T-helper 2 cell treated with Interferon-gamma antibody and Interleukin-4, amounts not matched to agents 5 μg/mL and 100 μg/mL, for 36 hours (primary cell): ENCODE data around the gene MRPL11.
"Not testable (repeated sequence)": the region's sequence is repeated elsewhere in the genome, so short reads cannot be mapped to it uniquely, and the experiment has no call there.

Source experiments
- DNase-seq: peaks from one replicate; pipeline ENCODE4 v3.0.0; 2021; ENCODE audit warnings: low spot score
- H3K27ac Mint-ChIP-seq: one replicate; pipeline ENCODE4 v1.8.0; 2021; ENCODE audit warnings: mild to moderate bottlenecking, mixed read lengths
- H3K27me3 Mint-ChIP-seq: one replicate; pipeline ENCODE4 v1.8.0; 2021; ENCODE audit warnings: low read depth, mixed read lengths
- H3K36me3 Mint-ChIP-seq: one replicate; pipeline ENCODE4 v1.8.0; 2021; ENCODE audit warnings: low read depth, mixed read lengths
- H3K4me1 Mint-ChIP-seq: one replicate; pipeline ENCODE4 v1.8.0; 2021; ENCODE audit warnings: low read depth, mixed read lengths
- H3K4me3 Mint-ChIP-seq: one replicate; pipeline ENCODE4 v1.8.0; 2022; ENCODE audit warnings: mild to moderate bottlenecking, moderate library complexity, mixed read lengths
- H3K9me3 Mint-ChIP-seq: one replicate; pipeline ENCODE4 v1.8.0; 2021; ENCODE audit warnings: mixed read lengths

MRPL11 gene

GRCh38 chr11:66459138-66459778 lies 20.6 kb upstream of the MRPL11 start:
- H3K27ac Mint-ChIP-seq = peak overlapping the region; percentile 49
- peak; percentile 26 for DNase-seq

GRCh38 chr11:66457826-66458225 lies 19.2 kb upstream of the MRPL11 start:
- Mint-ChIP-seq H3K27ac (no peak overlapping the region), H3K27me3 (no peaks in the 10 kb centered on the region), H3K4me1 (peaks cover 31% of the 10 kb centered on the region), H3K36me3 (peaks cover 3% of the 10 kb centered on the region), H3K4me3 (no peak overlapping the region), H3K9me3 (peaks cover 8% of the 10 kb centered on the region)
- no peak for DNase-seq

More at GRCh38 chr11:66459138-66459778, 20.6 kb upstream of the MRPL11 start:
- Mint-ChIP-seq H3K4me1 (peaks cover 30% of the 10 kb centered on the region), H3K4me3 (no peak overlapping the region), H3K9me3 (peaks cover 10% of the 10 kb centered on the region), H3K36me3 (peaks cover 3% of the 10 kb centered on the region), H3K27me3 (no peaks in the 10 kb centered on the region)

GRCh38 chr11:66454828-66455227 lies 16.2 kb upstream of the MRPL11 start:
- H3K9me3 Mint-ChIP-seq = no peaks in the 10 kb centered on the region
- H3K27me3 Mint-ChIP-seq = no peaks in the 10 kb centered on the region
- H3K36me3 Mint-ChIP-seq = no peaks in the 10 kb centered on the region
- no peak for DNase-seq
- peak overlapping the region; percentile 13 for H3K27ac Mint-ChIP-seq
- H3K4me3 Mint-ChIP-seq = peak overlapping the region; percentile 4
- H3K4me1 Mint-ChIP-seq = peaks cover 27% of the 10 kb centered on the region

GRCh38 chr11:66454247-66454646 lies 15.6 kb upstream of the MRPL11 start:
- no peaks in the 10 kb centered on the region for H3K27me3 Mint-ChIP-seq
- peaks cover 22% of the 10 kb centered on the region for H3K4me1 Mint-ChIP-seq
- no peak overlapping the region for H3K4me3 Mint-ChIP-seq
- H3K36me3 Mint-ChIP-seq = no peaks in the 10 kb centered on the region
- H3K9me3 Mint-ChIP-seq = no peaks in the 10 kb centered on the region
- H3K27ac Mint-ChIP-seq = no peak overlapping the region
- DNase-seq = no peak

GRCh38 chr11:66451663-66452062 lies 13.0 kb upstream of the MRPL11 start:
- H3K4me3 Mint-ChIP-seq = no peak overlapping the region
- H3K36me3 Mint-ChIP-seq = no peaks in the 10 kb centered on the region
- DNase-seq = no peak
- peaks cover 14% of the 10 kb centered on the region for H3K4me1 Mint-ChIP-seq
- H3K9me3 Mint-ChIP-seq = no peaks in the 10 kb centered on the region
- no peaks in the 10 kb centered on the region for H3K27me3 Mint-ChIP-seq
- no peak overlapping the region for H3K27ac Mint-ChIP-seq

- no peak for DNase-seq
- Mint-ChIP-seq H3K9me3 (no peaks in the 10 kb centered on the region), H3K36me3 (no peaks in the 10 kb centered on the region), H3K27ac (no peak overlapping the region), H3K4me1 (peaks cover 14% of the 10 kb centered on the region), H3K4me3 (no peak overlapping the region), H3K27me3 (no peaks in the 10 kb centered on the region)
Measured at GRCh38 chr11:66450560-66450959, 11.9 kb upstream of the MRPL11 start.

GRCh38 chr11:66448523-66448922 lies 9.9 kb upstream of the MRPL11 start:
- Mint-ChIP-seq H3K27me3 (no peaks in the 10 kb centered on the region), H3K4me3 (no peak overlapping the region), H3K36me3 (no peaks in the 10 kb centered on the region), H3K9me3 (peaks cover 4% of the 10 kb centered on the region), H3K27ac (no peak overlapping the region), H3K4me1 (no peaks in the 10 kb centered on the region)
- no peak for DNase-seq

- Mint-ChIP-seq H3K27ac (no peak overlapping the region), H3K36me3 (no peaks in the 10 kb centered on the region), H3K27me3 (no peaks in the 10 kb centered on the region), H3K9me3 (peaks cover 11% of the 10 kb centered on the region), H3K4me3 (no peak overlapping the region), H3K4me1 (no peaks in the 10 kb centered on the region)
- DNase-seq = no peak
Measured at GRCh38 chr11:66447012-66447411, 8.4 kb upstream of the MRPL11 start.

GRCh38 chr11:66443602-66444001 lies 5.0 kb upstream of the MRPL11 start:
- peaks cover 11% of the 10 kb centered on the region for H3K9me3 Mint-ChIP-seq
- no peak overlapping the region for H3K4me3 Mint-ChIP-seq
- no peak for DNase-seq
- no peaks in the 10 kb centered on the region for H3K36me3 Mint-ChIP-seq
- no peaks in the 10 kb centered on the region for H3K27me3 Mint-ChIP-seq
- no peak overlapping the region for H3K27ac Mint-ChIP-seq
- peaks cover 3% of the 10 kb centered on the region for H3K4me1 Mint-ChIP-seq

GRCh38 chr11:66440940-66441282 lies 2.3 kb upstream of the MRPL11 start:
- not testable (repeated sequence) for H3K36me3 Mint-ChIP-seq, H3K27me3 Mint-ChIP-seq, H3K4me1 Mint-ChIP-seq, H3K4me3 Mint-ChIP-seq, H3K27ac Mint-ChIP-seq, DNase-seq
- H3K9me3 Mint-ChIP-seq = peaks cover 11% of the 10 kb centered on the region

- DNase-seq, H3K27me3 Mint-ChIP-seq, H3K27ac Mint-ChIP-seq, H3K4me3 Mint-ChIP-seq, H3K4me1 Mint-ChIP-seq: not testable (repeated sequence)
- Mint-ChIP-seq H3K36me3 (peaks cover 12% of the 10 kb centered on the region), H3K9me3 (peaks cover 11% of the 10 kb centered on the region)
Measured at GRCh38 chr11:66440101-66440939, 1.7 kb upstream of the MRPL11 start.

GRCh38 chr11:66437979-66438503 lies 607 bp downstream of the MRPL11 start:
- peaks cover 8% of the 10 kb centered on the region for H3K4me1 Mint-ChIP-seq
- no peak for DNase-seq
- peaks cover 3% of the 10 kb centered on the region for H3K9me3 Mint-ChIP-seq
- peaks cover 18% of the 10 kb centered on the region for H3K36me3 Mint-ChIP-seq
- H3K27me3 Mint-ChIP-seq = no peaks in the 10 kb centered on the region
- peak overlapping the region; percentile 96 for H3K27ac Mint-ChIP-seq
- peak overlapping the region; percentile 89 for H3K4me3 Mint-ChIP-seq

- Mint-ChIP-seq H3K27me3 (no peaks in the 10 kb centered on the region), H3K36me3 (peaks cover 23% of the 10 kb centered on the region), H3K9me3 (no peaks in the 10 kb centered on the region), H3K27ac (no peak overlapping the region), H3K4me3 (no peak overlapping the region), H3K4me1 (no peaks in the 10 kb centered on the region)
- no peak for DNase-seq
Measured at GRCh38 chr11:66432597-66432996, 6.1 kb downstream of the MRPL11 start.

GRCh38 chr11:66431871-66432329 lies 6.7 kb downstream of the MRPL11 start:
- not testable (repeated sequence) for H3K27me3 Mint-ChIP-seq, H3K4me3 Mint-ChIP-seq, H3K4me1 Mint-ChIP-seq, DNase-seq, H3K9me3 Mint-ChIP-seq, H3K27ac Mint-ChIP-seq
- H3K36me3 Mint-ChIP-seq = peaks cover 22% of the 10 kb centered on the region
